ENCODE data around the gene MON2. TPM values are rescaled to one million over a fixed set of nuclear protein-coding genes. Genes with fewer than 3 reads are reported as not detected.
A peak's percentile ranks its signal among the peaks of the same experiment; 100 is the strongest.

The MON2 gene
- total and polyA plus RNA-seq, 4 donors, result 11.9 to 175 (median 33.3) TPM

DNA sequence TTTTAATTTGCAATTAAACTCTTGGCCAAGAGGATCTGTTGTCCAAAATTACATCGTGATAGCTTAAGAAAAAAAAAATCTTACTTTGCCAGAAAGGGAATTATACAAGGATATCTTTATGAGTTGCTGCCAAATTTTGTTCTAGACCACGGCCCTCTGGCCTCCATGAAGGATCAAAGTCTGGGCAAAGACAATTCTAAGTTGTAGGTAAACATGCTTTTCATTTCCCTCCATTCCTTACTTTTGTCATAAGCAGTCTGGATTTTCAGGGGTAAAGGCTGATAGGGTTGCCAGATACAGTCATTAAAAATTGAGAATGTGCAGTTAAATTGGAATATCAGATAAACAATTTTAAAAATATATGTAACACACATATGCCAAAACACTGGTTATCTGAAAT is 135.1 kb downstream of the MON2 start:
- peaks cover 0 to 21% (median 11%) of the 10 kb centered on the region in 5 donors for H3K4me1 ChIP-seq (ENCODE audit: control insufficient read depth in 5 of 5, insufficient read depth in 5 of 5, low read length in 5 of 5)
- ATAC-seq (ENCODE audit: insufficient read depth, low FRiP score), result no peak
- no peaks in the 10 kb centered on the region for H3K9me3 ChIP-seq (ENCODE audit: control insufficient read depth in 4 of 4, insufficient read depth in 3 of 4, low read length in 3 of 4)
- 34 to 64% methylated on average over 2 of the region's 2 CpGs for WGBS, 2 donors
- H3K36me3 ChIP-seq (ENCODE audit: control insufficient read depth in 4 of 4, insufficient read depth in 4 of 4, low read length in 4 of 4), result no peaks in the 10 kb centered on the region
- H3K9ac ChIP-seq (ENCODE audit: insufficient read depth in 1 of 2, low read length in 2 of 2), result peak overlapping the region; percentile 95 to 97
- H3K27me3 ChIP-seq (ENCODE audit: control insufficient read depth in 3 of 3, insufficient read depth in 3 of 3, low read length in 2 of 3), result no peaks in the 10 kb centered on the region
- peak in 1 of 3 donors; percentile 50 for DNase-seq
- H3K27ac ChIP-seq (ENCODE audit: low read depth in 1 of 2, low read length in 1 of 2), result peak overlapping the region in 1 of 2 donors; percentile 100
- no peak overlapping the region for H3K4me3 ChIP-seq
- TF ChIP-seq, protein P1, sequence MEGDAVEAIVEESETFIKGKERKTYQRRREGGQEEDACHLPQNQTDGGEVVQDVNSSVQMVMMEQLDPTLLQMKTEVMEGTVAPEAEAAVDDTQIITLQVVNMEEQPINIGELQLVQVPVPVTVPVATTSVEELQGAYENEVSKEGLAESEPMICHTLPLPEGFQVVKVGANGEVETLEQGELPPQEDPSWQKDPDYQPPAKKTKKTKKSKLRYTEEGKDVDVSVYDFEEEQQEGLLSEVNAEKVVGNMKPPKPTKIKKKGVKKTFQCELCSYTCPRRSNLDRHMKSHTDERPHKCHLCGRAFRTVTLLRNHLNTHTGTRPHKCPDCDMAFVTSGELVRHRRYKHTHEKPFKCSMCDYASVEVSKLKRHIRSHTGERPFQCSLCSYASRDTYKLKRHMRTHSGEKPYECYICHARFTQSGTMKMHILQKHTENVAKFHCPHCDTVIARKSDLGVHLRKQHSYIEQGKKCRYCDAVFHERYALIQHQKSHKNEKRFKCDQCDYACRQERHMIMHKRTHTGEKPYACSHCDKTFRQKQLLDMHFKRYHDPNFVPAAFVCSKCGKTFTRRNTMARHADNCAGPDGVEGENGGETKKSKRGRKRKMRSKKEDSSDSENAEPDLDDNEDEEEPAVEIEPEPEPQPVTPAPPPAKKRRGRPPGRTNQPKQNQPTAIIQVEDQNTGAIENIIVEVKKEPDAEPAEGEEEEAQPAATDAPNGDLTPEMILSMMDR (IDR thresholded peaks at IDR 0.05; ENCODE audit: control extremely low read depth, extremely low read depth), result no peak

DNA sequence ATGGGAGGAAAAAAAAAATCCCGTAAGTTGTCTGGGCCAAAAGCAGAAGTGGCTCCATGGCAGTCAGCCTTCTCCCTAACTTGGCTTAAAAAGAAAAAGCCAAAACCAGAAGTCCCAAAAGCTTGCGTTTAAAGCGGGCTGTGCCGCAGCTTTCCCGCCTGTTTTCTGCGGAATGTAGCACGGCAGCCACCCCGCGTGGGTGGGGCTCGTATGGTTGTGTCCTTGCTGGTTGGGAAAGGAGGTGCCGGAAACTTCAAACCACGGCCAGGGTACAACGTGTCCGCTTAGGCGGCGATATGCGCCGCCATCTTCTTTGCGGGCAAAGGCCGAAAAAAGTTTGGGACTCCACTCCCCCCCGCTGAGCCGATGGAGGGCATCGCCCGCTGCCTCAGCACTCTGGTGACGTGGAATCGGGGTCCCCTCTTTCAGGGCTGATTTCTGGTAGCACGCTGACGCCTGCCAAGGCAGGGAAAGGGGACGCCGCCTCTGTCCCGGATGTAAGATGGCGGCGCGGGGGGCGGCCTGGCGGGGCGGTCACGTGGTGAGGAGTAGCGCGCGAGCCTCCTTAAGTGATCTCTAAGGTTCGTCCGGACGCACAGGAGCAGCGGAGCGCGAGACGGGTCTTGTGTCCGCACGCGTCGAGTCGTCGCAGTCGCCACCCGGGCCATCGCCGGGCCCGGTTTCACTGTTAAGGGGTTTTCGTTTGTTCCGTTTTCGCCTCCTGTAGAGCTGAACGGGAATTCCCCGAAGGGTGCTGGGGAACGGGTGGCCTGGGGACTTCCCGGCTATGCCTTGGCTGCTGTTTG is 135.8 kb downstream of the MON2 start:
- peak; percentile 81 for ATAC-seq (ENCODE audit: insufficient read depth, low FRiP score)
- Histone ChIP-seq H3K4me1 (ENCODE audit: control insufficient read depth in 5 of 5, insufficient read depth in 5 of 5, low read length in 5 of 5) (peaks cover 0 to 21% (median 11%) of the 10 kb centered on the region in 5 donors), H3K9ac (ENCODE audit: insufficient read depth in 1 of 2, low read length in 2 of 2) (peak overlapping the region; percentile 95 to 97), H3K36me3 (ENCODE audit: control insufficient read depth in 4 of 4, insufficient read depth in 4 of 4, low read length in 4 of 4) (no peaks in the 10 kb centered on the region), H3K27ac (ENCODE audit: low read depth in 1 of 2, low read length in 1 of 2) (peak overlapping the region; percentile 95 to 100), H3K4me3 (peak overlapping the region; percentile 85), H3K27me3 (ENCODE audit: control insufficient read depth in 3 of 3, insufficient read depth in 3 of 3, low read length in 2 of 3) (no peaks in the 10 kb centered on the region), H3K9me3 (ENCODE audit: control insufficient read depth in 4 of 4, insufficient read depth in 3 of 4, low read length in 3 of 4) (no peaks in the 10 kb centered on the region)
- DNase-seq, result peak; percentile 93 to 95 (median 94)
- 0% methylated on average over 63 to 66 of the region's 66 CpGs for WGBS, 2 donors
- TF ChIP-seq, protein P1 (IDR thresholded peaks at IDR 0.05; ENCODE audit: control extremely low read depth, extremely low read depth), result no peak

DNA sequence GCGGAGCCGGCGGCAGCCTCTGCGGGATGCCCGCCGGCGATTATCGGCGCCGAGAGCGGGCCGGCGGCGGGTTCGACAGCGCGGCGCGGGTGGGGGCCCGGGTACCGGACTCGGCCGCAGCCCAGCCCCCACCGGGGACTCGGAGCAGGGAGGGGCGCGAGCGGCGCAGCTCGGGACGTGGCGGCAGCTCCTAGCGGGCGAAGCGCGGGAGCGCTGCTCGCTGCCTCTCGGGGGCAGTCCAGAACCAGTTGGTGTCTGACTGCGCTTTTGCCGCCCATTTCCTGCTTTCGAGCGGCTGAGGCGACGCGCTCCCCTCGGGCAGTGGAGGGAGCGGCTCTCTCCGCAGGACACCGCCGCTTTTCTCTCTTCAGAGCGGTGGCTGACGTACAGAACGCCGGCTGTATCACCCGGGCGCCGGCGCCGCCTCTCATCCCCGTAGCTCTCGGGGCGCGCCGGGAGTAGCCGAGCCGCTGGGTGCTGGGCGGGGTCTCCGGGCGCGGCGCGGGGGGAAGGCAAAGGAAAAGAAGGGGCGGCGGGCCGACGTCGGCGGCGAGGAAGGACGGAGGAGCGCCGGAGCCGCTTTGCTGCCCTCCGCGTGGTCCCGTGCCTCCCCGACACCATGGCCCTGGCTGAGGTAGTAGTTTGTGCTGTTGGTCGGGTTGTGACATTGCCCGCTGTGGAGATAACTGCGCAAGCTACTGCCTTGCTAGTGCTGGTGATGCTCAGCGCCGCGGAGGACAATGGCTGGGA is 136.6 kb downstream of the MON2 start:
- ATAC-seq (ENCODE audit: insufficient read depth, low FRiP score), result peak; percentile 90
- Histone ChIP-seq H3K36me3 (ENCODE audit: control insufficient read depth in 4 of 4, insufficient read depth in 4 of 4, low read length in 4 of 4) (no peaks in the 10 kb centered on the region), H3K4me1 (ENCODE audit: control insufficient read depth in 5 of 5, insufficient read depth in 5 of 5, low read length in 5 of 5) (peaks cover 0 to 21% (median 11%) of the 10 kb centered on the region in 5 donors), H3K4me3 (peak overlapping the region; percentile 85), H3K9me3 (ENCODE audit: control insufficient read depth in 4 of 4, insufficient read depth in 3 of 4, low read length in 3 of 4) (no peaks in the 10 kb centered on the region), H3K27ac (ENCODE audit: low read depth in 1 of 2, low read length in 1 of 2) (peak overlapping the region; percentile 95 to 100), H3K27me3 (ENCODE audit: control insufficient read depth in 3 of 3, insufficient read depth in 3 of 3, low read length in 2 of 3) (no peaks in the 10 kb centered on the region), H3K9ac (ENCODE audit: insufficient read depth in 1 of 2, low read length in 2 of 2) (peak overlapping the region; percentile 95 to 97)
- 0% methylated on average over 75 to 94 of the region's 94 CpGs for WGBS, 2 donors
- TF ChIP-seq, protein P1 (IDR thresholded peaks at IDR 0.05; ENCODE audit: control extremely low read depth, extremely low read depth), result no peak
- peak; percentile 92 to 96 (median 93) for DNase-seq

Data from lung (tissue), 12 donors.